K562 (cell line): ENCODE measurements around the gene FAM222A. TPM values are rescaled to one million over a fixed set of nuclear protein-coding genes. Genes with fewer than 3 reads are reported as not detected.
A peak's percentile ranks its signal among the peaks of the same experiment; 100 is the strongest.

Experiments used
- FUS ChIP-seq: fragments of 200-400 bp; formaldehyde crosslinking; optimal IDR thresholded peaks from 2 replicates; pipeline ENCODE3; 2017; ENCODE audit warnings: low read depth, low read length
- KDM1A ChIP-seq, 2 experiments: fragments of 450-650 bp; IDR thresholded peaks; 2 replicates each; pipeline ENCODE4 v1.6.1; 2016; ENCODE audit warnings: mild to moderate bottlenecking in 2 of 2
- OTX1 ChIP-seq: fragments of 450-650 bp; formaldehyde crosslinking; IDR thresholded peaks from 2 replicates; pipeline ENCODE4 v1.4.0; 2022; ENCODE audit warnings: mild to moderate bottlenecking
- ZNF232 ChIP-seq: sonication (generic); formaldehyde crosslinking; IDR thresholded peaks from 2 replicates; pipeline ENCODE4 v1.8.0; 2022; ENCODE audit warnings: mild to moderate bottlenecking, missing genetic modification reagents
- ZNF766 ChIP-seq: fragments of 200-800 bp; sonication (Bioruptor generic); conservative IDR thresholded peaks from 2 replicates; pipeline ENCODE4 v1.6.1; 2016; ENCODE audit warnings: missing genetic modification characterization, missing compliant biosample characterization
- polyA plus RNA-seq, 8 experiments: library from polyadenylated mRNA; depleted of rRNA in 4 of 8; stranded (reverse) in 5 of 8; unstranded in 3 of 8; fragments of >200 nt; fragmentation: Nextera tagmentation in 2 of 8; fragmentation: Illumina TruSeq in 1 of 8; extraction: Ambion mirVana in 2 of 8; extraction: Trizol in 1 of 8; gene quantifications; 2 replicates each; pipeline versions ENCODE4 v1.2.1 to v1.2.3, GENCODE V29; 2011 to 2014; ENCODE audit warnings: inconsistent platforms in 1 of 8, missing spikeins in 1 of 8
- total RNA-seq, 7 experiments: library from RNA; depleted of rRNA in 6 of 7; stranded (reverse); fragments of >200 nt in 6 of 7; fragmentation: Illumina TruSeq in 2 of 7; extraction: Trizol in 2 of 7; gene quantifications; 2 replicates each; pipeline versions ENCODE4 v1.2.1 to v1.2.3, GENCODE V29; 2011 to 2021; ENCODE audit warnings: low replicate concordance in 1 of 7
- TF ChIP-seq, protein P1 (sequence below), 2 experiments: IDR thresholded peaks in 1 of 2; conservative IDR thresholded peaks in 1 of 2; 2 replicates each; pipeline ENCODE4 v1.6.1; 2016; ENCODE audit warnings: low read depth in 2 of 2, mild to moderate bottlenecking in 1 of 2, missing compliant biosample characterization in 1 of 2, missing genetic modification characterization in 1 of 2, moderate library complexity in 1 of 2
- TF ChIP-seq, protein P2 (sequence below): sonication (generic); formaldehyde crosslinking; IDR thresholded peaks from 2 replicates; pipeline ENCODE4 v1.8.1; 2023; ENCODE audit warnings: mild to moderate bottlenecking, missing genetic modification reagents
- TF ChIP-seq, protein P3 (sequence below), 3 experiments: IDR thresholded peaks in 2 of 3; conservative IDR thresholded peaks in 1 of 3; 2 replicates each; pipeline ENCODE4 v1.5.1; 2011 to 2012; ENCODE audit warnings: low read length in 3 of 3, mild to moderate bottlenecking in 3 of 3, control low read depth in 2 of 3, improper control_type of control experiment in 1 of 3, inconsistent platforms in 1 of 3, low read depth in 1 of 3, mixed read lengths in 1 of 3, moderate library complexity in 1 of 3; ENCODE audit not compliant: insufficient read depth in 2 of 3

Gene FAM222A
- total and polyA plus RNA-seq, 9 of the 15 experiments (the other 6 are each of a cell fraction or from before 2014, with no cell fraction given), result 0.03 to 0.36 (median 0.12) TPM; not detected in 1

- TF ChIP-seq ZNF766 (CRISPR knock-in tag), result no peak
- TF ChIP-seq, protein P1, sequence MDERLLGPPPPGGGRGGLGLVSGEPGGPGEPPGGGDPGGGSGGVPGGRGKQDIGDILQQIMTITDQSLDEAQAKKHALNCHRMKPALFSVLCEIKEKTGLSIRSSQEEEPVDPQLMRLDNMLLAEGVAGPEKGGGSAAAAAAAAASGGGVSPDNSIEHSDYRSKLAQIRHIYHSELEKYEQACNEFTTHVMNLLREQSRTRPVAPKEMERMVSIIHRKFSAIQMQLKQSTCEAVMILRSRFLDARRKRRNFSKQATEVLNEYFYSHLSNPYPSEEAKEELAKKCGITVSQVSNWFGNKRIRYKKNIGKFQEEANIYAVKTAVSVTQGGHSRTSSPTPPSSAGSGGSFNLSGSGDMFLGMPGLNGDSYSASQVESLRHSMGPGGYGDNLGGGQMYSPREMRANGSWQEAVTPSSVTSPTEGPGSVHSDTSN (CRISPR knock-in tag; IDR thresholded peaks at IDR 0.05; ENCODE audit: low read depth), result no peak
- TF ChIP-seq, protein P1 (tag; conservative IDR thresholded peaks at IDR 0.05; ENCODE audit: low read depth), result no peak
- TF ChIP-seq ZNF232 (CRISPR knock-in tag), result no peak
- TF ChIP-seq, protein P2, sequence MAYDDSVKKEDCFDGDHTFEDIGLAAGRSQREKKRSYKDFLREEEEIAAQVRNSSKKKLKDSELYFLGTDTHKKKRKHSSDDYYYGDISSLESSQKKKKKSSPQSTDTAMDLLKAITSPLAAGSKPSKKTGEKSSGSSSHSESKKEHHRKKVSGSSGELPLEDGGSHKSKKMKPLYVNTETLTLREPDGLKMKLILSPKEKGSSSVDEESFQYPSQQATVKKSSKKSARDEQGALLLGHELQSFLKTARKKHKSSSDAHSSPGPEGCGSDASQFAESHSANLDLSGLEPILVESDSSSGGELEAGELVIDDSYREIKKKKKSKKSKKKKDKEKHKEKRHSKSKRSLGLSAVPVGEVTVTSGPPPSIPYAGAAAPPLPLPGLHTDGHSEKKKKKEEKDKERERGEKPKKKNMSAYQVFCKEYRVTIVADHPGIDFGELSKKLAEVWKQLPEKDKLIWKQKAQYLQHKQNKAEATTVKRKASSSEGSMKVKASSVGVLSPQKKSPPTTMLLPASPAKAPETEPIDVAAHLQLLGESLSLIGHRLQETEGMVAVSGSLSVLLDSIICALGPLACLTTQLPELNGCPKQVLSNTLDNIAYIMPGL (CRISPR knock-in tag), result no peak
- no peak for TF ChIP-seq OTX1 (CRISPR knock-in tag)
- no peak for TF ChIP-seq FUS
- TF ChIP-seq, protein P3, sequence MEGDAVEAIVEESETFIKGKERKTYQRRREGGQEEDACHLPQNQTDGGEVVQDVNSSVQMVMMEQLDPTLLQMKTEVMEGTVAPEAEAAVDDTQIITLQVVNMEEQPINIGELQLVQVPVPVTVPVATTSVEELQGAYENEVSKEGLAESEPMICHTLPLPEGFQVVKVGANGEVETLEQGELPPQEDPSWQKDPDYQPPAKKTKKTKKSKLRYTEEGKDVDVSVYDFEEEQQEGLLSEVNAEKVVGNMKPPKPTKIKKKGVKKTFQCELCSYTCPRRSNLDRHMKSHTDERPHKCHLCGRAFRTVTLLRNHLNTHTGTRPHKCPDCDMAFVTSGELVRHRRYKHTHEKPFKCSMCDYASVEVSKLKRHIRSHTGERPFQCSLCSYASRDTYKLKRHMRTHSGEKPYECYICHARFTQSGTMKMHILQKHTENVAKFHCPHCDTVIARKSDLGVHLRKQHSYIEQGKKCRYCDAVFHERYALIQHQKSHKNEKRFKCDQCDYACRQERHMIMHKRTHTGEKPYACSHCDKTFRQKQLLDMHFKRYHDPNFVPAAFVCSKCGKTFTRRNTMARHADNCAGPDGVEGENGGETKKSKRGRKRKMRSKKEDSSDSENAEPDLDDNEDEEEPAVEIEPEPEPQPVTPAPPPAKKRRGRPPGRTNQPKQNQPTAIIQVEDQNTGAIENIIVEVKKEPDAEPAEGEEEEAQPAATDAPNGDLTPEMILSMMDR (IDR thresholded peaks at IDR 0.05 in 2 of 3, conservative IDR thresholded peaks at IDR 0.05 in 1 of 3; ENCODE audit: insufficient read depth in 2 of 3, low read depth in 1 of 3, low read length in 3 of 3), result no peak
- TF ChIP-seq KDM1A (IDR thresholded peaks at IDR 0.05), result 0 out of 4 replicates have a peak, but pooled peaks of 1 of the 2 experiments have one; percentile 24
Observed at GRCh38 chr12:109807954-109808643, 94.5 kb downstream of the FAM222A start (continued).
